OCI-M1 (cell line): ENCODE results near the gene RPS6KB2.
A peak's percentile ranks its signal among the peaks of the same experiment; 100 is the strongest.
"Not testable (repeated sequence)": the region's sequence is repeated elsewhere in the genome, so short reads cannot be mapped to it uniquely, and the experiment has no call there.

Source experiments
- DNase-seq: peaks from one replicate; lab custom pipeline; 2025; lab: John Stamatoyannopoulos, UW

Gene RPS6KB2

GRCh38 chr11:67466962-67467771 is 38.9 kb downstream of the RPS6KB2 start:
- no peak for DNase-seq

- no peak for DNase-seq
Measured at GRCh38 chr11:67468056-67468455, 39.8 kb downstream of the RPS6KB2 start.

GRCh38 chr11:67468456-67468758 is 40.1 kb downstream of the RPS6KB2 start:
- no peak for DNase-seq

- peak; percentile 93 for DNase-seq
Measured at GRCh38 chr11:67468759-67469507, 40.6 kb downstream of the RPS6KB2 start, which contains the start of gene TMEM134. Gene TMEM134 (minus strand): TSS chr11:67469251. CDS start chr11:67469192, 59 bp downstream.

GRCh38 chr11:67469508-67469811 is 41.2 kb downstream of the RPS6KB2 start:
- no peak for DNase-seq

- DNase-seq = no peak
Measured at GRCh38 chr11:67470337-67471002, 42.2 kb downstream of the RPS6KB2 start.

GRCh38 chr11:67472882-67473281 is 44.6 kb downstream of the RPS6KB2 start:
- DNase-seq = no peak

- DNase-seq = peak; percentile 3
Measured at GRCh38 chr11:67476692-67477091, 48.4 kb downstream of the RPS6KB2 start.

- not testable (repeated sequence) for DNase-seq
Measured at GRCh38 chr11:67477344-67478050, 49.2 kb downstream of the RPS6KB2 start.

- no peak for DNase-seq
Measured at GRCh38 chr11:67482275-67482826, 54.1 kb downstream of the RPS6KB2 start.

GRCh38 chr11:67482827-67483798 is 54.8 kb downstream of the RPS6KB2 start, which contains the start of gene AIP:
Gene AIP (plus strand): TSS chr11:67483026. CDS start chr11:67483159, 133 bp downstream.
- DNase-seq = peak; percentile 99

GRCh38 chr11:67483831-67484665 is 55.8 kb downstream of the RPS6KB2 start:
- DNase-seq = peak; percentile 25

GRCh38 chr11:67484847-67485311 is 56.6 kb downstream of the RPS6KB2 start:
- DNase-seq = peak; percentile 73
